ENCODE measurements around the gene UEVLD. TPM values are rescaled to one million over a fixed set of nuclear protein-coding genes. Genes with fewer than 3 reads are reported as not detected.
A peak's percentile ranks its signal among the peaks of the same experiment; 100 is the strongest.
"Not testable (repeated sequence)": the region's sequence is repeated elsewhere in the genome, so short reads cannot be mapped to it uniquely, and the experiment has no call there.

Gene UEVLD
- total RNA-seq, 4 donors from 2014 or later, result 19.9 to 34.7 (median 26.3) TPM

GRCh38 chr11:18599739-18600230 lies 11.3 kb upstream of the UEVLD start, which contains the start of gene MISFA:
TSS of gene MISFA (plus strand) at chr11:18599789. CDS start at chr11:18599929, 140 bp downstream.
- Histone ChIP-seq H3K4me1 (no peaks in the 10 kb centered on the region), H3K9me3 (no peaks in the 10 kb centered on the region), H3K4me3 (no peak within 1 kb of the TSS), H3K36me3 (no peaks in the 10 kb centered on the region), H3K27ac (no peak within 1 kb of the TSS), H3K27me3 (no peaks in the 10 kb centered on the region)
- DNase-seq, result no peak
- no peak for TF ChIP-seq POLR2A (IDR thresholded peaks at IDR 0.05)
- TF ChIP-seq, protein P1, sequence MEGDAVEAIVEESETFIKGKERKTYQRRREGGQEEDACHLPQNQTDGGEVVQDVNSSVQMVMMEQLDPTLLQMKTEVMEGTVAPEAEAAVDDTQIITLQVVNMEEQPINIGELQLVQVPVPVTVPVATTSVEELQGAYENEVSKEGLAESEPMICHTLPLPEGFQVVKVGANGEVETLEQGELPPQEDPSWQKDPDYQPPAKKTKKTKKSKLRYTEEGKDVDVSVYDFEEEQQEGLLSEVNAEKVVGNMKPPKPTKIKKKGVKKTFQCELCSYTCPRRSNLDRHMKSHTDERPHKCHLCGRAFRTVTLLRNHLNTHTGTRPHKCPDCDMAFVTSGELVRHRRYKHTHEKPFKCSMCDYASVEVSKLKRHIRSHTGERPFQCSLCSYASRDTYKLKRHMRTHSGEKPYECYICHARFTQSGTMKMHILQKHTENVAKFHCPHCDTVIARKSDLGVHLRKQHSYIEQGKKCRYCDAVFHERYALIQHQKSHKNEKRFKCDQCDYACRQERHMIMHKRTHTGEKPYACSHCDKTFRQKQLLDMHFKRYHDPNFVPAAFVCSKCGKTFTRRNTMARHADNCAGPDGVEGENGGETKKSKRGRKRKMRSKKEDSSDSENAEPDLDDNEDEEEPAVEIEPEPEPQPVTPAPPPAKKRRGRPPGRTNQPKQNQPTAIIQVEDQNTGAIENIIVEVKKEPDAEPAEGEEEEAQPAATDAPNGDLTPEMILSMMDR (IDR thresholded peaks at IDR 0.05), result no peak

DNA sequence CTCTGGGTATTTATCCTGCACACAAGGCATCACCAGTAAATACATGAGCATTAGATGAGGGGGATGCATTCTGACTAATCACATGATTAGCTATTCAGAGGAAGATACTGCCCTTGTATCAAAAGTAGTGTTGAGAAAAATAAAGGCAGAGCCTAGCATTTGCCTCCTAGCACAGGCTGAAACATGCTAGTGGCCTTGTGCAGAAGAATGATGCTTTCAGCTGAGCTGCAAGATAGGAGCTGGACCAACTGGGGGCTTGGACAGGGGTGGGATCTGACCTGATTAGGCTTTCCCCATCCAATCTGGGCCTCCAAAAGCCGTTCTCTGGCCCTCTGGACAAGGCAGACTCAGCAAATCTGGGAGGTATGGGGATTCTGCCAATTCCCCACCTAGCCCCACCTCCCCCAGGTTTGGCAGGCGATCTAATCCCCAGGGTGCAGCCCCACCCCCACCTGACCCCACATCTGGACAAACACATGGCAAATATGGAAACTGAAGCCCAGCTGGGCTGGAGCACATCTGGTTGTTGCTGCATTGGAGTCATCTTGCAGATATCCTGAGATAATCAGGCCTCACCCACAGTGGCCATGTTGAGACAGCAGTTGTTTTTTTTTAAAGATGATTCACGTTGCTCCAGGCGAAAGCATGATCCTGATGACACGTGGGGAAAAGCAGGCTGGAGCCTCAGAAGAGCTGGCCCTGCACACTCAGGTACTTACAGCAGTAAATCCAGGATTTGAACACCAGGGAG lies 6.6 kb upstream of the UEVLD start:
- peaks cover 0 to 10% (median 0%) of the 10 kb centered on the region in 4 donors for H3K4me1 ChIP-seq
- TF ChIP-seq, protein P1 (IDR thresholded peaks at IDR 0.05), result no peak
- no peak for TF ChIP-seq POLR2A (IDR thresholded peaks at IDR 0.05)
- no peaks in the 10 kb centered on the region for H3K36me3 ChIP-seq
- no peak overlapping the region for H3K27ac ChIP-seq
- no peak for DNase-seq
- no peaks in the 10 kb centered on the region for H3K9me3 ChIP-seq
- no peak overlapping the region for H3K4me3 ChIP-seq
- no peaks in the 10 kb centered on the region for H3K27me3 ChIP-seq

DNA sequence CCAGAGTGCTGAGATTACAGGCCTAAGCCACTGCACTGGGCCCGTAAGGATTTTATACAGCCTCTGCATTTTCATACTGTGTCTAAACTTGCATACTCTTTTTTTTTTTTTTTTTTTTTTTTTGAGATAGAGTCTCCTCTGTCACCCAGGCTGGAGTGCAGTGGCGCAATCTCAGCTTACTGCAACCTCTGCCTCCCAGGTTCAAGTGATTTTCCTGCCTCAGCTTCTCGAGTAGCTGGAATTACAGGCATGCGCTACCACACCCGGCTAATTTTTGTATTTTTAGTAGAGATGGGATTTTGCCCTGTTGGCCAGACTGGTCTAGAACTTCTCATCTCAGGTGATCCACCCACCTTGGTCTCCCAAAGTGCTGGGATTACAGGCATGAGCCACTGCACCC lies 5.6 kb upstream of the UEVLD start:
- DNase-seq, H3K9me3 ChIP-seq, H3K4me3 ChIP-seq, H3K36me3 ChIP-seq, H3K27ac ChIP-seq, H3K27me3 ChIP-seq: not testable (repeated sequence)
- H3K4me1 ChIP-seq, result peaks cover 0 to 16% (median 0%) of the 10 kb centered on the region in 4 donors

DNA sequence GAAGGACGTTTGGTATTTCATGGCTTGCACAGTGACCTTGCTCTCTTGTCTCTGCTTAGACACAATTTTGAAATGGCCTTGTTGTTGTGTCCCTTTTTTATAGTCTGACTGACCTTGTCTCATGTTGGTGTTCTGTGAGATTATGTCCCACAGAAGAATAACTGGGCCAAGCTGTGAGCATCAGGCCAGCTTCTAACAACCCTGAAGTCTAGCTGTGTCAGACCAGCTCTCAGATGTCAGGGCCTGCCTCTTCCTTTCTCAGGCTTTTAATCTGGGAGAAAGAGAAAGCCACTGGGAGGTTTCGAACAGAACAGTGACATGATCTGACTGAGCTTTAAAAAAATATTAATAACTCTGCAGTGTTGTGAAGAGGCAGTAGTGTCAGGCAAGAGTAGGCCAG lies 2.0 kb upstream of the UEVLD start:
- Histone ChIP-seq H3K36me3 (no peaks in the 10 kb centered on the region), H3K4me3 (no peak overlapping the region), H3K27ac (peak overlapping the region in 1 of 4 donors; percentile 3), H3K27me3 (no peaks in the 10 kb centered on the region), H3K4me1 (peaks cover 0 to 28% (median 0%) of the 10 kb centered on the region in 4 donors), H3K9me3 (no peaks in the 10 kb centered on the region)
- DNase-seq, result no peak
- TF ChIP-seq, protein P1 (IDR thresholded peaks at IDR 0.05), result no peak
- TF ChIP-seq POLR2A (IDR thresholded peaks at IDR 0.05), result no peak

DNA sequence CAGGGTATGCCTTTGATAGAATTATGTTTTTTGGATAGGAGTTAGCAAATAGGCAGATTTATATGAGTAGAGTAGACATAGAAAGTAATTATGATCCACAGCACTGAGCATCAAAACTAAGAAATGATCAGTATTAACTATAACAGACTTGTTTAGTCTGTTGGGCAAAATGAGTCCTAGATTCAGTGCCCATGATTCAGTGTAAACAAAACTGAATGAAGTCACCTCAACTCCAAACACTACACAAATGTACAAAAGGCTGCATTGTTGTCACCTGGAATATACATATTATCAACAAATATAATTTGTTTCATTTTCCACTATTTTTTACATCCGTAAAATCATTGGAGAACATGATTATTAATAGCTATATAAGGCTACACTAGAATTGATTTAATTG lies 6.7 kb downstream of the UEVLD start:
- Histone ChIP-seq H3K4me3 (no peak overlapping the region), H3K36me3 (peaks cover 0 to 8% (median 0%) of the 10 kb centered on the region in 3 donors), H3K9me3 (no peaks in the 10 kb centered on the region), H3K27ac (no peak overlapping the region), H3K4me1 (peaks cover 0 to 5% (median 0%) of the 10 kb centered on the region in 4 donors), H3K27me3 (no peaks in the 10 kb centered on the region)
- DNase-seq, result no peak
- no peak for TF ChIP-seq POLR2A (IDR thresholded peaks at IDR 0.05)
- TF ChIP-seq, protein P1 (IDR thresholded peaks at IDR 0.05), result no peak

- H3K4me3 ChIP-seq, result no peak overlapping the region
- no peaks in the 10 kb centered on the region for H3K9me3 ChIP-seq
- no peaks in the 10 kb centered on the region for H3K27me3 ChIP-seq
- TF ChIP-seq, protein P1 (IDR thresholded peaks at IDR 0.05), result no peak
- no peak for TF ChIP-seq POLR2A (IDR thresholded peaks at IDR 0.05)
- peaks cover 0 to 3% (median 0%) of the 10 kb centered on the region in 4 donors for H3K4me1 ChIP-seq
- H3K27ac ChIP-seq, result no peak overlapping the region
- peaks cover 0 to 8% (median 0%) of the 10 kb centered on the region in 3 donors for H3K36me3 ChIP-seq
- DNase-seq, result no peak
These were observed 8.3 kb downstream of the UEVLD start for GRCh38 chr11:18580113-18580766.

Measured in Peyer's patch (tissue), 4 donors.